SKM-1 treated with dmso at 0.1 percent for 144 hours (cell line): ENCODE results near the gene NCLN.
A peak's percentile ranks its signal among the peaks of the same experiment; 100 is the strongest.
"Not testable (repeated sequence)": the region's sequence is repeated elsewhere in the genome, so short reads cannot be mapped to it uniquely, and the experiment has no call there.

Source experiments
- DNase-seq: peaks from one replicate; lab custom pipeline; 2025; ENCODE audit not compliant: unreplicated experiment; lab: John Stamatoyannopoulos, UW

Gene NCLN

GRCh38 chr19:3185461-3186159, at the start of gene NCLN:
Gene NCLN (plus strand): TSS chr19:3185930. CDS start chr19:3186031, 101 bp downstream.
- DNase-seq = peak; percentile 97

DNA sequence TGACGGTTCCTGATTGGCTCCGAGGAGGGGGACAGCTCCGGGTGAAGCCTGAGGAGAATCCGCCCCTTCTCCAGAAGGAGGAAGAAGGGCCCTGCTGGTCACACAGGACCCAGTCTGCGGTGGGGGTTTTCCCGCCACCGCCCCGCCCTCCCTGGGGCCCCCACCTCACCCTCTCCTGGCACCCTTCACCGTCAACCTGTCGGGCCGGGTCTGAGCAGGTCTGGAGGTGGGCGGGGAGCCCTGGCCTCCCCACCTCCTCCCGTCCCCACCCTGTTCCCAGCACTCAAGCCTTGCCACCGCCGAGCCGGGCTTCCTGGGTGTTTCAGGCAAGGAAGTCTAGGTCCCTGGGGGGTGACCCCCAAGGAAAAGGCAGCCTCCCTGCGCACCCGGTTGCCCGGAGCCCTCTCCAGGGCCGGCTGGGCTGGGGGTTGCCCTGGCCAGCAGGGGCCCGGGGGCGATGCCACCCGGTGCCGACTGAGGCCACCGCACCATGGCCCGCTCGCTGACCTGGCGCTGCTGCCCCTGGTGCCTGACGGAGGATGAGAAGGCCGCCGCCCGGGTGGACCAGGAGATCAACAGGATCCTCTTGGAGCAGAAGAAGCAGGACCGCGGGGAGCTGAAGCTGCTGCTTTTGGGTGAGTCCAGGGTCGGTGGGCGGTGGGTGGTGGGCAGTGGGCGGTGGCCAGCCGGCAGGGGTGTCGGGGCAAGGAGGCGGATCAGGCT, 49.6 kb upstream of the NCLN start, which contains the start of gene GNA15:
GNA15 (plus strand) TSS at position 73 of the 723 bp plus-strand sequence; CDS start at position 491, 418 bp downstream.
- peak; percentile 66 for DNase-seq

DNA sequence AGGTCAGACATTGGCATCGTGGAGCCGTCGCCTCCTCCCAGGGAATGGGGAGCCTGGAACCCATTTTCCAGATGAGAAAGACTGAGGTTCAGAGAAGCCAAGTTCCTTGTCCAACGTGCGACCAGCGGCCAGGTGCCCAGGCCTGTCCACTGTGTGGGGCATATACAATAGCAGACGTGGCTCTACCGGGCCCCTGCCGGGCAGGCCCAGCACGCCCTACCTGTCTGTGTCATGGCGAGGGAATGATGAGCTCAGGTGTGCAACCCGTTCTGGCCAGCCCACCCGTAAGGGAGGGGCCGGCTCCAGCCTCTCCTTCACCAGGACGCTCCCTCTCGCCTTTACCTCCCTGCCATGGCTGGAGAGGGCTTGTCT, 49.1 kb upstream of the NCLN start:
- no peak for DNase-seq

DNA sequence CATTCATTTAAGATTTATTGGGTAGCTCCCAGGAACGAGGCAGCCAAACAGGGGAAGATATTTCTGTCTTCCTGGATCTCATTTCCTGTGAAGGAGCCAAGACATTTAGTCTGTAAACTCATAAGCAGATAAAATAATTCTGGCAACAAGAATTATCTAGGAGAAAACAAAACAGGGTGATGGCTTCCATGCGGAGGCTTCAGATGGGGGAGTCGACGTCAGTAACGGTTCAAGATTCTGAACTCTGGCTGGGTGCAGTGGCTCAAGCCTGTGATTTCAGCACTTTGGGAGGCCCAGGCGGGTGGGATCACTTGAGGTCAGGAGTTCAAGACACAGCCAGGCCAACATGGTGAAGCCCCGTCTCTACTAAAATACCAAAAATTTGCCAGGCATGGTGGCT, 48.6 kb upstream of the NCLN start:
- no peak for DNase-seq

GRCh38 chr19:3138268-3138667, 47.5 kb upstream of the NCLN start:
- no peak for DNase-seq

DNA sequence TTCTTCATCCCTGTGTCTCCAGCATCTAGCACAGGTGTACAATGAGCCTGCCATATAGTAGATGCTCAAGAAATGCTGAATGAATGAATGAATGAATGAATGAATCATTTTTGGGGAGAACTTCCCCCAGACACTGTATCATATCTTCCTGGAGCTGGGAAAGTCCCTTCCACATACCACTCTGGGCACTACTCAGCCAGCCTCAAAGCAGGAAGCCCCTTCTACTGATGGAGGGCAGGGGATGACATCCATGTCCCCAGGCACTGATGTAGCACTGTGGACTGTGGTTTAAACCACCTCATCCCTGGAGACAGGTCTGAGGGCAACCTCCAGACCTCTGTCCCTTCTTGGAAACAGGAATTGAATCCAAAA, 45.1 kb upstream of the NCLN start:
- no peak for DNase-seq

GRCh38 chr19:3142292-3142670, 43.4 kb upstream of the NCLN start:
- DNase-seq = no peak

GRCh38 chr19:3142781-3143337, 42.9 kb upstream of the NCLN start:
- DNase-seq = no peak

DNA sequence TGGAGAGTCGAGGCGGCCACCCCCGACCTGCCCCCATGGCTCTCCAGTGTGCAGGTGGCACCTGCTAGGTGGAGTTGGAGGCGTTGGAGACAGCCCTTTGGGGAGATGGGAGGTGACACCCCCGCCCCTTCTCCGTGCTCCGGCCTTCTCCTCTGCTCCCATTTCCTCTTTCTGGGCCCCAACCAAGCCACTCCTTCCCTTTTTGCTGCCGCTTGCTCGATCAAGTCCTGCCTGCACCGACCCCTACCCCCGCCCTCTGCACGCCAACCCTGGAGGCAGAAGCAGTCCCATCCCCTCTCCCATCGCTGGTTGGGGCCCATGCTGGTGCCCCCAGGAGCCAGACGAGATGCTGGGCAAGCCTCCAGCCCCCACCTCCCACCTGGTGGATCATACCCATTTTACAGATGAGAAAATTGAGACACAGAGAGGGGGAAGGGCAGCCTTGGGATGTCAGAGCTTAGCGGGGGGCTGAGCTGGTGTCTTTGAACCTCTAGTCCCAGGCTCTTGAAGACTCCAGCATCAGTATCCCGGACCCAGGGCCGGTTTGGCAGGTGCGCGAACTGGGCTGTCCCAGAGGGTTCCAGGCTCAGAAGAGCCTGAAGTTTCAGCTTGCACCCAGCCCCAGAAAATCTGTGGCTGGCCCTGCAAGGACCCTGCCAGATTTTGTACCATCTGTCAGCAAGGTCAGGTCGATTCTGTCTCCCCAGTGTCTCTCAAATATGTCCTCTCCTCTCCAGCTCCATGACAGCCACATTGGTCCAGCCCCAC, 39.6 kb upstream of the NCLN start:
- peak; percentile 71 for DNase-seq

DNA sequence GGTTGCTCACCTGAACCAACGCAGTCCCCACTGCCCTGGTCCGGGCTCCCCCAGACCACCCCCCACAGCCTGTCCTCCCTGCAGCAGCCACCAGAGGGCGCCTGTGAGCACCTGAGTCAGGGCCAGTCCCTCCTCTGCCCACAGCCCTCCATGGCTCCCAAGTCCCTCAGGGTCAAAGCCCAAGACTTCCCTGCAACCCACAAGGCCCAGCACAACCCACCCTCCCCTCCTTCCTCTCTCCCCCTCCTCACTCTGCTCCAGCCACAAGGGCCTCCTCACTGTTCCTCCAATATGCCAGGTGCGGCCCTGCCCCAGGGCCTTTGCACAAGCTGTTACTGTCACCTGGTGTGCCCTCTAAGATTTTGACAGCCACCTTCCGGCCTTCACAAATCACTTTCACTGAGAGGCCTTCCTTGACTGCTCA, 39.0 kb upstream of the NCLN start:
- DNase-seq = no peak

- no peak for DNase-seq
These were observed 37.2 kb upstream of the NCLN start for GRCh38 chr19:3148503-3148902.

GRCh38 chr19:3149089-3149488, 36.6 kb upstream of the NCLN start:
- no peak for DNase-seq

DNA sequence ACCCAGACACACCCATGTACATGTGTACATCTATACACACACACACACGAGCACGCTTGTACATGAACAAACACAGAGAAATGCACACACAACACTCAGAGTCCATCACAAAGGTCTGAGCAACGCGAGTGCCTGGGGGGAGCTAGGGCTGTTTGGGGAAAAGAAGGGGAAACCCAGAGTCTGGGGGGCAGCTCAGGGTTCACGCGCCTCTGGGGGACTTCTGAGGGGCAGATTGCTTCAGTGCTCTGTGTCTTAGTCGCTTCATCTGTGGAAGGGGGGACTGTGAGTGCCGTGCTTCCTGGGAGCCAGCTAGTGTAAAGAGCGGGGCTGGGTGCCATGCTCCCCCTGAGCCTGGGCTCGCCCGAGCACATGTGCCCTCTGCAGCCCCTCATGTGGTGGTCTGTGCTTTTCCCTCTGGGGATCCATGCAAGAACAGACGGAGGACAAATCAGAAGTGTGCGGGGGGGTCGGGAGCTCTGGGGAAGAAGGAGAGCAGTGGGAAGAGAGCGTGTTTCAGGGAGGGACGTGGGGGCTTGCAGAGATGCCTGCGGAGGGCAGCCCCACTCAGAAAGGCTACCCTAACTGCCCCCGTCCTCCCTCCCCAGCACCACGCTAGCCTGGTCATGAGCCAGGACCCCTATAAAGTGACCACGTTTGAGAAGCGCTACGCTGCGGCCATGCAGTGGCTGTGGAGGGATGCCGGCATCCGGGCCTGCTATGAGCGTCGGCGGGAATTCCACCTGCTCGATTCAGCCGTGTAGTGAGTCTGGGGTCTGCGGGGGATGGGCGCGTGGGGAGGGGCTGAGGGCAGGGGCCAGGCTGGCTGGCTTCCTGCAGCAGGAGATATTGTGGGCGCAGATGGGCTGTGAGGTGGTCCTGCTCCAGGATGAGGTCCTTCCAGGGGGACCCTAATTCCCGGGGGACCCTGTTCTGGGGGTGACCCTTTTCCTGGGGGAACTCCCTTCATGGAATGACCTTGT, 35.9 kb upstream of the NCLN start:
- no peak for DNase-seq

- no peak for DNase-seq
These were observed 34.9 kb upstream of the NCLN start for GRCh38 chr19:3150739-3151329.

- DNase-seq = no peak
These were observed 33.9 kb upstream of the NCLN start for GRCh38 chr19:3151563-3152418.

- no peak for DNase-seq
These were observed 33.3 kb upstream of the NCLN start for GRCh38 chr19:3152419-3152780.

- no peak for DNase-seq
These were observed 32.2 kb upstream of the NCLN start for GRCh38 chr19:3153286-3154230.

GRCh38 chr19:3154447-3154846, 31.3 kb upstream of the NCLN start:
- not testable (repeated sequence) for DNase-seq
